HepG2 (cell line): ENCODE data around the gene SORD. TPM values are rescaled to one million over a fixed set of nuclear protein-coding genes. Genes with fewer than 3 reads are reported as not detected.
"Not testable (repeated sequence)": the region's sequence is repeated elsewhere in the genome, so short reads cannot be mapped to it uniquely, and the experiment has no call there.

ENCODE experiments used
- AHR ChIP-seq: IDR thresholded peaks from 2 replicates; pipeline ENCODE4 v1.6.1; 2018; ENCODE audit warnings: missing genetic modification reagents, missing compliant biosample characterization
- AKAP8 ChIP-seq: sonication (generic); formaldehyde crosslinking; IDR thresholded peaks from 2 replicates; pipeline ENCODE4 v1.5.1; 2020; ENCODE audit warnings: mild to moderate bottlenecking, missing genetic modification reagents
- ASH2L ChIP-seq: fragments of 300-600, 200-600 bp; sonication (generic); IDR thresholded peaks from 2 replicates; pipeline ENCODE4 v1.7.0; 2017; ENCODE audit warnings: low read depth, mild to moderate bottlenecking, moderate library complexity, mixed read lengths, low read length; ENCODE audit not compliant: insufficient read length
- DPF2 ChIP-seq: sonication (generic); formaldehyde crosslinking; IDR thresholded peaks from 2 replicates; pipeline ENCODE4 v1.4.0; 2020; ENCODE audit warnings: mild to moderate bottlenecking, low read depth, missing genetic modification reagents, borderline replicate concordance
- FOSL2 ChIP-seq: sonication (generic); formaldehyde crosslinking; IDR thresholded peaks from 2 replicates; pipeline ENCODE4 v1.4.0; 2020; ENCODE audit warnings: missing genetic modification reagents
- FOXA1 ChIP-seq, 2 experiments: fragments of 450-650 bp in 1 of 2; sonication (generic) in 1 of 2; formaldehyde crosslinking in 1 of 2; IDR thresholded peaks; 2 replicates each; pipeline versions ENCODE4 v1.4.0 to v1.6.1; 2016 to 2020; ENCODE audit warnings: missing genetic modification reagents in 1 of 2
- GATAD2A ChIP-seq: IDR thresholded peaks from 2 replicates; pipeline ENCODE4 v1.6.1; 2016
- GFI1 ChIP-seq: sonication (generic); formaldehyde crosslinking; IDR thresholded peaks from 2 replicates; pipeline ENCODE4 v1.5.0; 2020; ENCODE audit warnings: missing genetic modification reagents, mild to moderate bottlenecking, borderline replicate concordance
- HDAC2 ChIP-seq: sonication (generic); formaldehyde crosslinking; IDR thresholded peaks from 2 replicates; pipeline ENCODE4 v1.4.0; 2020; ENCODE audit warnings: missing genetic modification reagents
- HOXA3 ChIP-seq: sonication (generic); formaldehyde crosslinking; IDR thresholded peaks from 2 replicates; pipeline ENCODE4 v1.5.0; 2020; ENCODE audit warnings: missing genetic modification reagents
- MLX ChIP-seq: IDR thresholded peaks from 2 replicates; pipeline ENCODE4 v1.6.1; 2016
- NCOA2 ChIP-seq: sonication (generic); formaldehyde crosslinking; IDR thresholded peaks from 2 replicates; pipeline ENCODE4 v1.8.0; 2022; ENCODE audit warnings: inconsistent platforms
- PAXIP1 ChIP-seq: sonication (generic); formaldehyde crosslinking; conservative IDR thresholded peaks from 2 replicates; pipeline ENCODE4 v1.4.0; 2020; ENCODE audit warnings: mild to moderate bottlenecking, missing genetic modification reagents, moderate library complexity
- RXRB ChIP-seq: IDR thresholded peaks from 2 replicates; pipeline ENCODE4 v1.6.1; 2016; ENCODE audit warnings: borderline replicate concordance, missing genetic modification reagents, missing compliant biosample characterization
- SALL1 ChIP-seq: sonication (generic); formaldehyde crosslinking; IDR thresholded peaks from 2 replicates; pipeline ENCODE4 v1.8.0; 2022; ENCODE audit warnings: mild to moderate bottlenecking, missing genetic modification reagents
- SALL2 ChIP-seq: sonication (generic); formaldehyde crosslinking; IDR thresholded peaks from 2 replicates; pipeline ENCODE4 v1.8.1; 2023; ENCODE audit warnings: mild to moderate bottlenecking, missing genetic modification reagents, inconsistent platforms
- TFDP1 ChIP-seq: IDR thresholded peaks from 2 replicates; pipeline ENCODE4 v1.6.1; 2016; ENCODE audit warnings: missing compliant biosample characterization, missing genetic modification reagents, borderline replicate concordance
- THAP11 ChIP-seq: IDR thresholded peaks from 2 replicates; pipeline ENCODE4 v1.6.1; 2016; ENCODE audit warnings: missing biosample characterization, missing genetic modification reagents
- ZNF121 ChIP-seq: sonication (generic); formaldehyde crosslinking; IDR thresholded peaks from 2 replicates; pipeline ENCODE4 v1.5.0; 2020; ENCODE audit warnings: mild to moderate bottlenecking, missing genetic modification reagents
- ZNF605 ChIP-seq: sonication (generic); formaldehyde crosslinking; IDR thresholded peaks from 2 replicates; pipeline ENCODE4 v1.8.0; 2022; ENCODE audit warnings: mild to moderate bottlenecking, missing genetic modification reagents
- ZNF629 ChIP-seq: sonication (generic); formaldehyde crosslinking; conservative IDR thresholded peaks from 2 replicates; pipeline ENCODE4 v1.5.0; 2020; ENCODE audit warnings: missing genetic modification reagents
- ZNF878 ChIP-seq: sonication (generic); formaldehyde crosslinking; IDR thresholded peaks from 2 replicates; pipeline ENCODE4 v1.8.1; 2023; ENCODE audit warnings: mild to moderate bottlenecking, missing genetic modification reagents, moderate library complexity
- polyA plus RNA-seq, 8 experiments: library from polyadenylated mRNA; depleted of rRNA in 3 of 8; stranded (reverse) in 7 of 8; unstranded in 1 of 8; fragments of >200 nt; fragmentation: Illumina TruSeq in 4 of 8; extraction: Trizol in 4 of 8; gene quantifications; 2 replicates each; pipeline versions ENCODE4 v1.2.1 to v1.2.3, GENCODE V29; 2011 to 2016; ENCODE audit warnings: low read depth in 4 of 8, missing spikeins in 1 of 8, mixed read lengths in 1 of 8; ENCODE audit not compliant: insufficient read depth in 1 of 8
- total RNA-seq, 5 experiments: library from RNA; depleted of rRNA; stranded (reverse); fragments of >200 nt; fragmentation: Illumina TruSeq; extraction: Trizol; gene quantifications; 2 replicates each; pipeline ENCODE4 v1.2.3, GENCODE V29; 2016; ENCODE audit warnings: low read depth in 1 of 5

Gene SORD
- total and polyA plus RNA-seq, 2 of the 13 experiments (the other 11 are each of a cell fraction or from before 2014, with no cell fraction given) = 59.1 to 95.3 TPM

DNA sequence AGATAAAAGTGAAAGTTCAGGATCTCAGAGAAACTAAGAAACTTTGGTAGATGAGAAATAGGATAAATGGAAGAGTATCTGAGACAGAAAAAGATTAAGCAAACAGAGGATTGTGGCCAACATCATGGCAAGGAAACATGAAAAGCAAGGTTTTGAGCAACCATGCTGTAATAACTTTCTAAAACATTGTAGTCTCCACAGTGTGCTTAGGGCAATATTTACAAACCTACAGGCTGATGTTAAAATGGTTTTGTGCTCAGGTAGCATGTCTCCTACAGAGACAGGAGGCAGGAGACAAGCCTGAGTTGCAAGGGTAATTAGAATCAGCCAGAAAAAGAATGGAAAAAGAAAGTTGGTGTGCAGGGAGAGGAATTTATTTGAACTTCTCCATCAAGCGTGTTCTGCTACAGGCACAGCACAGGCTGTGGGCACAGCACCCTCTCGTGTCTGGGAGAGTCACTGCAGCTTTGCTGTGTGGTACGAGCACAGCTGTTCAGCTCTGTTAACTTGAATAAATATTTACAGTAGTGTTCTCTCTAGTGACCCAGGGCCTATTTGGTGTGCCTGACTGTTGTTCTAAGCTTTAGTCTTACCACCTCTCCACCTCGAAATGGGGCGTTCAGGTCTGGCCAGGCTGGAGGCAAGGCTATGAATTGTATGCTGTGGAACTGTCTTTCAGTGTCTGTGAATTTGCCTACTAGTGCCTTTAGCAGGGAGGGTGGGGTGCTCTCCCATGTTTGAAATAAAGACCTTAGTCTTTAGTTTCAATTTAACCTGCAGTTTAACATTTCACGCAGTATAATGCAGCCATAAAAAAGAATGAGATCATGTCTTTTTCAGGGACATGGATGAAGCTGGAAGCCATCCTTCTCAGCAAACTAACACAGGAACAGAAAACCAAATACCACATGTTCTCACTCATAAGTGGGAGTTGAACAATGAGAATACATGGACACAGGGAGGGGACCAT is 14.1 kb downstream of the SORD start (continued):
- TF ChIP-seq TFDP1 (0 out of 2 replicates have a peak, but pooled peaks have one; percentile 17), SALL1 (peak; percentile 82), PAXIP1 (peak; percentile 63), HOXA3 (CRISPR knock-in tag) (peak; percentile 68; the same call in 1 of the 2 replicates), ASH2L (peak; percentile 11), GATAD2A (CRISPR knock-in tag) (peak; percentile 62), ZNF605 (peak; percentile 32; the same call in 1 of the 2 replicates), THAP11 (peak; percentile 60), NCOA2 (CRISPR knock-in tag) (peak; percentile 48; the same call in 1 of the 2 replicates), DPF2 (CRISPR knock-in tag) (peak; percentile 52; the same call in 1 of the 2 replicates), AHR (CRISPR knock-in tag) (peak; percentile 56; the same call in 1 of the 2 replicates), AKAP8 (CRISPR knock-in tag) (0 out of 2 replicates have a peak, but pooled peaks have one; percentile 27), MLX (CRISPR knock-in tag) (0 out of 2 replicates have a peak, but pooled peaks have one; percentile 40), ZNF121 (CRISPR knock-in tag) (0 out of 2 replicates have a peak, but pooled peaks have one; percentile 18), HDAC2 (CRISPR knock-in tag) (peak; percentile 35; the same call in 1 of the 2 replicates), RXRB (CRISPR knock-in tag) (peak; percentile 62; the same call in 1 of the 2 replicates), FOXA1 (CRISPR knock-in tag; IDR thresholded peaks at IDR 0.05) (peak; percentile 82), FOSL2 (CRISPR knock-in tag) (peak; percentile 60), SALL2 (0 out of 2 replicates have a peak, but pooled peaks have one; percentile 31), GFI1 (CRISPR knock-in tag) (peak; percentile 46; the same call in 1 of the 2 replicates), ZNF629 (CRISPR knock-in tag) (peak; percentile 64), ZNF878 (0 out of 2 replicates have a peak, but pooled peaks have one; percentile 57)
- not testable (repeated sequence) for TF ChIP-seq FOXA1 (IDR thresholded peaks at IDR 0.05)
